Measurements from ENCODE around the gene TBX15.

TBX15 gene

DNA sequence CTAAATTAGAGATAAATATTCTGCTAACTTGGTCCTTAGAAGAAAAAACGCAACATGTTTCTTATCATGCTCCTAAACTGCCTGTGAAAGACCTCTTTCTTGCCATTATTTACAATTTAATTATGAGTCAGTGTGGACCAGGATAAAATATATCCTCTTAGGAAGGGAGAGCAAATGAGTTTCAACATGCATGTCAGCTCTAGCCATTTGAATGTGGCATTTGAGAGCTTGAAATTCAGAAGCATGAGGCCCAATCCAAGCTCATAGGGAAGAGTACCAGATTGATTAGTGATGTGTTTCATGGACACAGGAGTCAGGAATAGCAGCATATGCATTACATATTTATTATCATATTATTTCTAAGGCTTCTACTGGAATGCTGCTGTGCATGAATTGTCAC, 39.3 kb downstream of the TBX15 start:
- Histone ChIP-seq H3K4me1 (ENCODE audit: control insufficient read depth in 1 of 2, insufficient read depth in 1 of 2, low read depth in 1 of 2, low read length in 1 of 2) (no peaks in the 10 kb centered on the region), H3K9me3 (no peaks in the 10 kb centered on the region), H3K27me3 (no peaks in the 10 kb centered on the region), H3K36me3 (no peaks in the 10 kb centered on the region), H3K27ac (no peak overlapping the region), H3K4me3 (ENCODE audit: low read depth in 1 of 2, low read length in 1 of 2) (no peak overlapping the region)
- TF ChIP-seq, protein P1, sequence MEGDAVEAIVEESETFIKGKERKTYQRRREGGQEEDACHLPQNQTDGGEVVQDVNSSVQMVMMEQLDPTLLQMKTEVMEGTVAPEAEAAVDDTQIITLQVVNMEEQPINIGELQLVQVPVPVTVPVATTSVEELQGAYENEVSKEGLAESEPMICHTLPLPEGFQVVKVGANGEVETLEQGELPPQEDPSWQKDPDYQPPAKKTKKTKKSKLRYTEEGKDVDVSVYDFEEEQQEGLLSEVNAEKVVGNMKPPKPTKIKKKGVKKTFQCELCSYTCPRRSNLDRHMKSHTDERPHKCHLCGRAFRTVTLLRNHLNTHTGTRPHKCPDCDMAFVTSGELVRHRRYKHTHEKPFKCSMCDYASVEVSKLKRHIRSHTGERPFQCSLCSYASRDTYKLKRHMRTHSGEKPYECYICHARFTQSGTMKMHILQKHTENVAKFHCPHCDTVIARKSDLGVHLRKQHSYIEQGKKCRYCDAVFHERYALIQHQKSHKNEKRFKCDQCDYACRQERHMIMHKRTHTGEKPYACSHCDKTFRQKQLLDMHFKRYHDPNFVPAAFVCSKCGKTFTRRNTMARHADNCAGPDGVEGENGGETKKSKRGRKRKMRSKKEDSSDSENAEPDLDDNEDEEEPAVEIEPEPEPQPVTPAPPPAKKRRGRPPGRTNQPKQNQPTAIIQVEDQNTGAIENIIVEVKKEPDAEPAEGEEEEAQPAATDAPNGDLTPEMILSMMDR (IDR thresholded peaks at IDR 0.05), result no peak

DNA sequence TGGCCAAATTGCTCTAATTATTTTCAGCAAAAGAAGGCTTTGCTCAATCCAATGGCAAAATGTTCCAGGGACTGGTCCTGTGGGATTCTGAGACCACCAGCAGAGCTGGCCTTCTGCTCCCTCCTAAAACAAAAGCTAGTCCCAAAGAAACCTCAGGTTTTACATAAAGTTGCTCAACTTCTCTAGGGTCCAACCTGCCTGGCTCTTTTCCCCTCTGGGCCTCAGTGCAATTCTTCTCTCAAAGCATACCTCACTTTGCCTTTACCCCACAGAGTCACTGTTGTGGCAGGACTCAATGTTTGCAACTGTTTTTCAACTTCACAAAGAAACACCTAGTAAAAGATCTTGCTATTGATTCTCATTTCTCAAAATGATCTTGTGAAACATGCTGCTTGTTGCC, 39.8 kb downstream of the TBX15 start:
- Histone ChIP-seq H3K36me3 (no peaks in the 10 kb centered on the region), H3K27me3 (no peaks in the 10 kb centered on the region), H3K27ac (no peak overlapping the region), H3K9me3 (no peaks in the 10 kb centered on the region), H3K4me3 (ENCODE audit: low read depth in 1 of 2, low read length in 1 of 2) (no peak overlapping the region), H3K4me1 (ENCODE audit: control insufficient read depth in 1 of 2, insufficient read depth in 1 of 2, low read depth in 1 of 2, low read length in 1 of 2) (no peaks in the 10 kb centered on the region)
- TF ChIP-seq, protein P1 (IDR thresholded peaks at IDR 0.05), result no peak

GRCh38 chr1:118947790-118948189, 40.4 kb downstream of the TBX15 start:
- no peaks in the 10 kb centered on the region for H3K27me3 ChIP-seq
- H3K27ac ChIP-seq, result no peak overlapping the region
- H3K36me3 ChIP-seq, result no peaks in the 10 kb centered on the region
- no peaks in the 10 kb centered on the region for H3K9me3 ChIP-seq
- no peak overlapping the region for H3K4me3 ChIP-seq (ENCODE audit: low read depth in 1 of 2, low read length in 1 of 2)
- TF ChIP-seq, protein P1 (IDR thresholded peaks at IDR 0.05), result no peak
- H3K4me1 ChIP-seq (ENCODE audit: control insufficient read depth in 1 of 2, insufficient read depth in 1 of 2, low read depth in 1 of 2, low read length in 1 of 2), result no peaks in the 10 kb centered on the region

DNA sequence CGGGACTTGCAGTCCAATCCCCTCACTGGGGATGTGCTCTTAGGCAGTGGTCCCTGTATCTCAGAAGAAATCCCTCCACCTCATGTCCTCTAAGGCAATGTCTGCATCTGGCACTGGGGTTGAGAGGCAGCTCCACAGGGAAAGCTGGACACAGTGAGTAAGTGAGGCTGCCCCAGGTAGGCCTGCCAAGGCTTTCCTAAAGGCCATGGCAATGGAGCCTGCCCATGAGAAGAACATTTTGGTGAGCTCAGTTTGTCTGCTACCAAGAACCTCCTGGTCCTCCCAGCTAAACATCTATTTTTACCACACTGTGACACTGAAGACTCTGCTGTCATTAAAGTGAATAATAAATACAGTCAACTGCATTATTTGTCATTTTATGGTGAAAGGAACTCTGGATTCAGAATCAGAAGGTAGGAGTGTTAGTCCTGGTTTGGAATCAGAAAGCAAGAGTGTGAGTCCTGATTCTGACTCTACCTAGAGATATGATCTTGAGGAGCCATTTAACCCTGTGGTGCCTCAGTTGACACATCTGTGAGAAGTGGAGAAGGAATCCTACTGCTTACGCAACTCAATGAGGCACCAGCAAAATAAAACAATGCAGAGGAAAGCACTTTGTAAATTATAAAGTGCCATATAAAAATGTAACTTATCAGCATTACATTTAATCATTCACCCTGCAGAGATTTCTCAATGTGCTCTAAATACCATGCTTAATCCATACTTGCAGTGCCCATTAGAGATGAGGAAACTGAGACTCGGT, 41.0 kb downstream of the TBX15 start:
- Histone ChIP-seq H3K36me3 (no peaks in the 10 kb centered on the region), H3K27ac (no peak overlapping the region), H3K4me1 (ENCODE audit: control insufficient read depth in 1 of 2, insufficient read depth in 1 of 2, low read depth in 1 of 2, low read length in 1 of 2) (no peaks in the 10 kb centered on the region), H3K9me3 (no peaks in the 10 kb centered on the region), H3K4me3 (ENCODE audit: low read depth in 1 of 2, low read length in 1 of 2) (no peak overlapping the region), H3K27me3 (no peaks in the 10 kb centered on the region)
- TF ChIP-seq, protein P1 (IDR thresholded peaks at IDR 0.05), result no peak

- Histone ChIP-seq H3K9me3 (no peaks in the 10 kb centered on the region), H3K4me1 (ENCODE audit: control insufficient read depth in 1 of 2, insufficient read depth in 1 of 2, low read depth in 1 of 2, low read length in 1 of 2) (no peaks in the 10 kb centered on the region), H3K27me3 (no peaks in the 10 kb centered on the region), H3K27ac (no peak overlapping the region), H3K4me3 (ENCODE audit: low read depth in 1 of 2, low read length in 1 of 2) (no peak overlapping the region), H3K36me3 (no peaks in the 10 kb centered on the region)
- TF ChIP-seq, protein P1 (IDR thresholded peaks at IDR 0.05), result no peak
Measured at GRCh38 chr1:118945489-118945888, 42.7 kb downstream of the TBX15 start.
